T follicular helper cell (primary cell): ENCODE measurements around the gene SLC12A8.

Experiments
- DNase-seq: peaks from one replicate; pipeline ENCODE4 v3.0.0-alpha.2; 2020; ENCODE audit warnings: low read depth

Gene SLC12A8

DNA sequence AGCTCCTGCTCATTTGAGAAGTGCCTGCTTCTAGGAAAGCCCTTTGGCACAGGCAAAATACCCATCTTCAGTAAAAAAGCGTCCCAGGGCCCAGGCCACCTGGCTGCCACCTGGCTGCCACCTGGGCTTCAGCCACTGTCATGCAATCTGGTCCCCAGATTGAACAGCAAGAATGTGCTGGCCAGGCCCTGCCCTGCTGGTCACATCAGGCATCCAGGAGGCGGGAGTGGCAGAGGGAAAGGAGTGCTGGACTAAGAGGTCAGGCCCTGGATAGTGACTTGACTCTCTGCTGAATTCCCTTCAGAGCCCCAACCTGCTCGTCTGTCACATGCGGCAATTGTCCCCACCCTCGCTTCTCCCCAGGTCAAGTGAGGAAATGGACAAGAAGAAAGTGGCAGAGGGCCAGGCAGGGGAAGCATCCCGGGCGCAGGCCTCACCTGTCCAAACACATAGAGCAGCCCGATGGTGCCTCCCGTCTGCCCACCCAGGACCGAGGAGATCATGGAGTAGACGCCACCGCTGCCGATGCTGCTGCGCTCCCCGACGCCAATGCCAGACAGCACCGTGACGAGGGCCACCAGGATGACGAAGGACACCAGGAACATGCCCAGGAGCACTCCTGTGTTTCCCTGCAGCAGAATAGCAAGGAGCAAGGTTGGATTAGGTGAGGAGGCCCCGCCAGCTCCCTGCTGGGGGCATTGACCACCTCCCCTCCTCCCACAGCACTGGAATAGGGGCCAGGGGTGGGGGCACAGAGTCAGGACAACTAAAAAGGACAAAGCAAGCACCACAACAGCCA is 25.5 kb downstream of the SLC12A8 start:
- no peak for DNase-seq

DNA sequence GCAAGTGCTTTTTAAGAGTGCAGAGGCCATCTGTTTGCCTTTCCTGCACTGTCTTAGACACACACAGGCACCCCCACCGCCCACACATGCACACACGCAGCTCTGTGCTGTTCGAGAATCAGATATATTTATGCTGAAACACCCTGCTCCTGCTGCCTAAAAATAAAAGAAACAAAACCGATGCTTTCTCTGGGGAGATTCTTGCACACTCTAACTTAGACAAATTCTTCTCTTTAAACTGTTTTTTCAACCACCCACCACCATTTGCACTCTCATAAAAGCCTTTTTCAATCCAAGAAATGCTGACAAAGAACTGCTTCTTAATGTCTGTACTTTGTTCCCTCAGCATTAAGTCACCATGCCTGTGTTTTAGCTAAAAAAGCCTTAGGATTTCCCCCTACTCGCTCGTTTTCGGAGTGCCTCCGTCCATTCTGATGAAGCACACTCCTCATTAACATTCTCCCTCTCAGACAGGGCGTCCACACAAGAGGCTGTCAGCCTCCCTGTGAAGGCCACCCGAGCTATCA is 26.2 kb downstream of the SLC12A8 start:
- no peak for DNase-seq

DNA sequence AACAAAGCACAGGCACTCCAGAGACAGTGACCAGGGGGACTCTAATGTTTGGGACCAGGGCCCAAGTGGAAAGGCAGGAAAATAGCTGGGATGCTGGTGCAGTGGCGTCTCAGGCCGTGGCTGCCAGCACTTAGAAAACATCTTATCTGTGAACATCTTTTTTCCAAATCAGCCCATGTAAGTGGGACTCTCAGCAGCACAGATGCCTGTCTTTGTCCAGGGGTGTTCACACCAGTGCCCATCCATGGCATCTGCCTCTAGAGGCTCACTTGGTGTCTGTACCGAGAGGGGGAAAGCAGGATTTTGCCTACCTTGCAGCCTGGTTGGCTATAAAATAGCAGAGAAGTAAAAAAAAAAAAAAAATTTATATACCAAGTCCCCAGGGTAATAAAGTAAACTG is 26.7 kb downstream of the SLC12A8 start:
- no peak for DNase-seq

DNA sequence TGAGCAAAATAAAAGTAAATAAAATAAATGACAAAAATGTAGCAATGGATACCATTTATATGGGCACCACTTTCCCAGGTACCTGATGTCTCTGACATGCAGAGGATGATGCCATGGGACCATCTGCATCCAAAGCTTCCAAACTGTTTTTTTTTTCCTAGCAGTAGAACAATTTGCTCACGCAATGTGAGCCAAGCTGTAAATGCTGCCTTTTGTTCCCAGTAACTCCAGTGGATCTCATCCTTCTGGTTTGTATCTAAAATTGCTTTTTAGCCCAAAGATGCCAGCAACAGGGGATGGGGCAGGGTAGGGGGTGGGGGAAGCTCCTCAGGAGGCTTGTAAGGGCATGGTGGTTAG is 32.7 kb downstream of the SLC12A8 start:
- no peak for DNase-seq

DNA sequence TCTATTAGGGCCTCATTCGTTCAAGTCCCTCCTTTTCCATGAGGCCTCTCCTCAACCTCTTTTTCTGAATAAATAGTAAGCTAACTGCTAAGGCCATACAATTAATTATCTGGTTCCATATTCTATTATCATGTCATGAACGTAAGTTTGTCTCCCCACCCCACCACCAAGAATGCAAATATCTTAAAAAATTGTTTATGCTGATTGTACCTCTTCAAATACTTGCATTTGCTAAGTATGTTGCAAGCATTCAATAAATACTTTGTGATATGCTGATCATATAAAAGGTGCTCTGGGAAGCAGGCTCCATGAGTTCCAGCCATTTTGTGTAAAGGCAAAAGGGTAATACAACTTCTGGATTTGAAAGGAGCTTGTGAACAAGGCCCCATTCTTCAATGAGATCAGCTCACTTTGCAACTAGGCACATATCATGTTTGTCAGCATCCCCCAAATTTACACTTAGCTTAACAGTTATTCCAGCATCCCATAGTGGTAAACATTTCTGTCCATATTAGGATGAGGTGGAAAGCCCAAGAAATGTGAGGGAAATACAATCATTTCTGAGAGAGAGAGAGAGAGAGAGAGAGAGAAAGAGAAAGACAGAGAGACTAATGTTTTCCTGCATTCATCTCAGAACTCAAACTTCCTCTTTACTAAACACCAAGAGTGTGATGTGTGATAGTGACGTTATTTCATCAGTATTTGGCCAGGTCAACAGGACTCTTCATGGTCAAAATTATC is 33.2 kb downstream of the SLC12A8 start:
- no peak for DNase-seq

DNA sequence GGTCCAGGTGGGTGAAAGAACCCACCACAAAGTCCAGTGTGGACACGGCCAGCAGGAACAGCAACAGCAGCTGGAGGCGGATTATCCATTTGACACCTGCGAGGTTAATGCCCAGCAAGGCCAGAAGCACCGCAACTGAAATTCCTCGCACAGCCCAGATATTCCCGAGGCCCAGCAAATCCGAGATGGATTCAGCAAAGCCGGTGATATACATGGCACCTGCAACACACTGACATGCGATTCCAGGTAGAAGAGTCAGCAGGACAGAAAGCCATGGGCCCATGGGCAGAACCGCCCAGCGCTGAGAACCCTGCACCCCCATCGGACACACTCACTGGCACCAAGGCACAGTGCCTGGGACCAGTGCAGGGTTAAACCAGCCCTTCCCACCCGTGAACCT is 34.8 kb downstream of the SLC12A8 start:
- no peak for DNase-seq

DNA sequence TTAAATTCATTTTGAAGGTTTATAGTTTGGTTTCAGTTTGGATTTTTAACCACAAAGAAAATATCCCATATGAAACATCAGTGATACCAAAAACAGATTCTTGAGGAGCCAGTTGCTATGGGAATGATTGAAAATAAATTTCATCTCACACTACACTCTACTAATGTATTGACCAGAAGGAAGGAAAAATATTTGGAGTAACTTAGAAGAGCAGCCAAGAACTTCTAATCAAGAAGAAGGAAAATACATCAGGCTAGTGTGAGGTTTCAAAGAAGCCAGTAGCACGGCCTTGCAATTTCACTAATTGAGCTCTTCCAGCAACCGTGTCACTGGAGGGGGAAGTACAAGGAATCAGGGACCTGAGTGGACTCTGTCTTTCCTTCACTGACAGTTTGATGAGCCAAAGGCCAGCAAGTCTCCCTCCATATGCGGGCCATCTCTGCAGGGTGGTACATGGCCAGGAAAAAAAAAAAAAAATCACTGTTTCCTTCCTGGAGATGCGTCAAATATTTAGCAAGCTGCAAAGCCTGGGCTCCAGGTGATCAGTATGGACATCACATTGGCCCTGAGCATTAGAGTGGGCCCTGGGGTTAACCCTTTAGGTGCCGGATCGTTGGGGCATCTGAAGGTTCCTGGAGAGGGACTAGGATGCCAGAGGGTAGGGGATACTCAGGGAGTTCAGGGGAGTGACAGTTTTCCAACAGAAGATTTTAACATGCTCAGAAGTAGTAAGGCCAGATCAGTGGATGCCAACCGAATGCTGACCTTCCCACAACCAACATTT is 37.1 kb downstream of the SLC12A8 start:
- DNase-seq: no peak

DNA sequence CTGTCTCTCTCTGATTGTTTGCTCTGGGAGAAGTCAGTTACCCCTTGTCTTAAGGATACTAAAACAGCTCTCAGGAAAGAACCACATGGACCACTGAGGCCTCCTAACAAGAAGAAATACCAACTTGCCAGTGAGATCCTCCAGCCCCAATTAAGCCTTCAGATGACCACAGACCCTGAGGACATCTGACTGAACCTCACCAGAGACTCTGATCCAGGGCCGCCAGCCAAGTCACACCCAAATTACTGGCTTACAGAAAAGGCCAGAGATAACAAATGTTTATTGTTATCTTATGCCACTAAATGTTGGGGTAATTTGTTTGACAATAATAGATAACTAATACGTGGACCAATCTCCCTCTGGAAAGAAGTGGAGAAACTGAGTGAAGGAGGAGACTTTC is 40.2 kb downstream of the SLC12A8 start:
- DNase-seq: no peak

DNA sequence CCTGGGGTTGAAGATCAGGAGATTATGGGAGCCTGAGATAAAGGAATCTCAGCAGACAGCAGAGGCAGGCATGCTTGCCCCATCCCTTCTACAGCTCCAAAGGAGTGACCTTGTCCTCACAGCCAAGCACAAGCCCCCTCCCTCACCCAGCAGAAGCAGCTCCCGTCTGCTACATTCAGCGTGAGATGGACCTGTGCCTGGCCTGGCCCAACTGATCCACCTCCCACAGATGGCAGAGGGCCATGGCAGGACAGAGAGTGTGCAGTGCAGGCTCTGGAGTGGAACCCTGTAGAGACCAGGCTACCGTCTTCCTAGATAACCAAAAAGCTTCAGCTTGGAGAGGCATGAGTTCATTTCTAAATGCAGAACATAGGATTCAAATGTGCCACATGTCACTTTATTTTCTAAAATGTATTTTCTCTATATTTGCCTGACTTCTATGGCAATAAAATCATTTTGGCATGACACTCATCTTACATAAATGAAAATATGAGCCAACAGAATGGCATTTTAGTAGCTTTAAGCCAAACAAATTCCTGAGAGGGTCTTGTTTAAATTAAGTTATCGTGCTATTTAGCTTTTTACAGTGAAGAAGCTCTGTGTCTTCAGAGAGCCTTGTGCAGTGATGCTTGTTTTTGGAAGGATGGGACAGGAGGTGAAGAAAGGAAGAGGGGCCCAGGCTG is 43.7 kb downstream of the SLC12A8 start:
- no peak for DNase-seq

DNA sequence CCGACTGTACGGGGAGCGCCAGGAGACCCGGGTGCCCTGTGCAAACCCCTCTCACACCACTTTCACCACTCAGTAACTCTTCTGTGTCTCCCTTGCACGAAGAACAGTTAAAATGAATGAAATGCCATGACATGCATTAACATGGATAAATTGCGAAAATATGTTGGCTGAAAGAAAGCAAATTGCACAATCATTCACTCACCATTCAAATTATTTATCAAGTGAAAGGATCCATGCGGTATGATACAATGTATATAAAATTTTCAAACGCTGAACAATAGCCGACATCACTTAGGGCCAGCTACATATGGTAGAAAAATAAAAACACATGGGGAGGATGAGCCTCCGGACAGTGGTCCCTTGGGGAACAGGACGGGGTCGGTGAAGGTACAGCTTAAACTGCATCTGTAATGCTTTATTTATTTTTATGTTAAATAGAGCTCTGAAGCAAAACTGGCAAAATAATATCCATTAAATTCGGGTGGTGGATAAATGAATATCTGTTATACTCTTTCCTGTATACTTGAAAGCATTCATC is 45.9 kb downstream of the SLC12A8 start:
- DNase-seq: no peak

DNA sequence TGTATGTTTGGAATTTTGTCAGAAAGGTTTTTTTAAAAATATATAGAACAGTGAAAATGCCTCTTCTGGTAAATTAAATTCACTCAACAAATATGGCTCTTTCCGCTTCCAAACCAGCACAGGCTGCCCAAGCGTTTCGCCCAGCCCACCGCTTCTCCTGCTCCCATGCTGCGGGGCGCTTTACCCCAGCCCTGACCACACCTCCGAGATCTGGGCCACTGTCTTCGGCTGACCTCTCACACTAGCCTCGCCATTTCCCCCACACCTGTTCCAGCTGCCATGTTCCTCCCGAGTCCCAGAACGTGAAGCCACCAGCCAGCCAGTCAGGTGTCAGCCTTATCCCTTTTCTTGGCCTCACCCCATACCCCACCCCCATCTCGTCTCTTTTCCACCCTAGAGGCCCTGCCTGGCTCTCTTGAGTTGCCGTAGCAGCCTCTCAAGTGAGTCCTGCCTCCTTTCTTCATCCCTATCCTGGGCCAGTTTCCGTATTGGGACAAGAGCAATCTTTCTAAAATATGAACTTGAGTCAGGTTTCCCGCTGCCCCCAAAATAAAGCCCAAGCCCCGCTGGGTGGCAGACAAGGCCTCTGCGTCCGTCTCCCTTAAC is 46.5 kb downstream of the SLC12A8 start:
- DNase-seq: no peak

DNA sequence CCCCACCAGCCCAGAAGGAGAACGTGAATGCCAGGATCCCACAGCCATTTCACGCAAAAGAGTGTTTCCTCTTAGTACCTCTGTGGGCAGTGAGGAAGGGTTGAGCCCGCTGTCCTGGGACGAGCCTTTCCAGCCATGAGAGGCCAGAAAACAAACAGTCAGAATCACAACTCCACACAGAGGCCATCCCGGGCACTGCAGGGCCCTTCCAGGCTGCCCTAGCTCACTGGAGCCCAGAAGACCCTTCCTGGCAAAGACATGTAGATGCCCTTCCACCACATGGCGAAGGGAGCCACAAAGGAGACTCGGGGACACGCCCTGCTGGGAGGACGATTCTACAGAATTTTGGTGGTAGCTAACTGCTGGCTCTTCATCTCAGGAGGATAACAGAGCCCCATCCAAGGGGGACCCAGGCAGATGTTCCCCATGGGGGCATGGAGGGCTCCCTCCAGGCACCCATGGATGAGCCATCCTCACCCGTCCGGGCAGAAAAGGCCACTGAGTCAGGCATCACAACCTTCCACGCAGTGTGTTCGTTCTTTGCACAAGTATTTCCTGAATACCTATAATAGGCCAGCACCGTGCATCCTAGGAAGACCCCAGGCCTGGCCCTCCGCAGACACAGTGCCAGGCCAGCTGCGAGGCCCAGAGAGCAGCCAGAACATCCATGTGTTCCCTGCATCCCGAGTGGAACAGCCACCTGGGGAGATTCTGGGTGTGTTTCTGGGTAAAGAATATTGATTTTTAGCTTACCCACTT is 47.2 kb downstream of the SLC12A8 start:
- no peak for DNase-seq

DNA sequence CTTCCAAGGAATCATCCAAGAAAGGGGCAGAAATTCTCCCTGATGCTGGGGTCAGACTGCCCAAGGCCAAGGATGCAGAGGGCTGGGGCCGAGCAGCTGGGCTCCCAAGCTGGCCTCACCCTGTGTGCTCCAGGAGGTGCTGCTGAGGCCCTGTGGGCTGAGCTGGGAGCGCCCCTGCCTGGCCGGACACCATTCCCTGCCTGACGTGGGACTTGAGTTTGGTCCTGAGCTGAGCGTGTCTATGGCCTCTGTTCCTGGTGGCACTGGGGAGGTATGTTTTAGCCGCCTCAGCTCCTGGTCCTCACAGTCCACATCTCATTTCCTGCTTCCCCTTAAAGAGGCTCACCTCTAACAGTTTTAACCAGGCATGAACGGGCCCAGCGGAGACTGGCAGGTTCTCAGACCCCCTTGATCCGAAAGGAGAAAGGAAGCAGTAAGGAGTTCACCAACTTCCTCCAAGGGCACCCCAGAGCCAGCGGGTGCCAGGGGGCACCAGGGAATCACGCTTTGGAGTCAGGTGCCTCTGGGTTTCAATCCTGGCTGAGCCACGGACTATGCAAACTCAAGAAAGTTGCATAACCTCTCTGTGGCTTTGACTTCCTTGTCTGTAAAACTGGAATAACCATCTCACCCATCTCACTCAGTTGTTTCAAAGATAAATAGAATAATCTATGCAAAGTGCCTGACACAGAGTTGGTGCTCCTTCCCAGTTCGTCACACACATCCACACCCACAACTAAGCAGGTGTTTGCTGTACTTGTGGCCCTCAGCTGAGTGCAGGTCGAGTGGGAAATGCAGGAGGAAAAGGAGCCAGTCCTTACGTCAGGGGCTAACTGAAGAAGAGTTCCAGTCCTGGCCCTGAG is 48.6 kb downstream of the SLC12A8 start:
- no peak for DNase-seq

DNA sequence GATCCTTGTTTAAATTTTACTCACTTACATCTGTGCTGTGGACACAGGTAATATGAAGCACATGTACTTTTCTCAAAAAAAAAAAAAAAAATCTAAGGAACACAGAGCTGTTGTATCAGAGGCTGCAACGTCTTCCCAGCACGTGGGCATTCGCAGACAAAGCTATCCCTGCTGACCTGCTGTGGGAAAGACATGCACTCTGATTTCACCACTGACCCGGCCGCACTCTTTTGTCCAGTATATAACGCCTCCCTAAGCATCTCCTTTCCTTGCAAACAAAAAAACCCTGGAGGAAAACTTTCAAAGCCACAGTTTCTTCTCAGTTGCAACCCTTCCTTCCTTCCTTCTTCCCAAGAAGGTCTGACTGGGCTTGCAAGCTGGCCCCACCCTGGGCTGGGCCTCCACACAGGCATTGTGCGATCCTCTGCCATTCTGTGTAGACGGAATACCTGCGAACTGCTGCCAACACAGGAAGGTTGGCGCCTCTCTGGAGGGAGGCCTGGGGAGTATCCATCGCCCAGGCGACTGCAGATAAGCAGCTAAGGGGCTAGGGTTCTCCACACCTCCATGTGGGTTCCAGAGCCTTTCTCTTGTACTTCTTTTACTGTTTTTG is 50.8 kb downstream of the SLC12A8 start:
- no peak for DNase-seq

DNA sequence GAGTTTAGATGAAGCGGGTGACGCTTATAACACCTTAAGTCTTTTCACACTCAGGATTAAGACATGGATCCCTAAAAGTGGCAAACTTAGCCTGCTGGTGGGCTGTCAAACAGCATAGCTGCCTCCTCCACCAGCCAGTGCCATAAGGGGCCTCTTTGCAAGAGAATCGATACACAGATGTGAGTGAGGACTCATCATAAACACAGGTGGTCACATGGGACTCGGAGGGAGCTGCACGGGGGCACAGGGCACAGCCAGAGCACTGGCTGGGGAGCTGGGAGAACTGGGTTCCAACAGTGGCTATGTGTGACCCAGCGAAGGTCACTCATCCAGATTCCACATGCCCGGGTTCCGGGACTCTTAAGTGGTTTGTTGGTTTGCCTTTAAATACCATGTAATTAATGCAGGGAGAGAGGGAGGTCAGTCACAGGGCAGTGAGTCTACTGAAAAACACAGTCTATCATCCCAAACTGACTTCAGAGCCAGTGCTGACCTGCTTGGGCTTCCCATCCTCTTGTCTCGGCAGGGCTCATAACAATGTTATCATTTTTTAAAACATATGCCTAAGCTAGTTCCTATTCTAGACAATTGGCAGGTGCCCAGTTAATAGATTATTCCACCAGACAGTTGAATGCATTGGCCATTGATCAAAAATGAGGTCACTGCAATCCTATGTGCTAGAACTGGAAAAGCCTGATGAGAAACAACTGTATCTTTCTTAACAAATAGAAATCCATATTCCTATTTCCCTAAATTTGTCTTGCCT is 51.8 kb downstream of the SLC12A8 start:
- DNase-seq: no peak

DNA sequence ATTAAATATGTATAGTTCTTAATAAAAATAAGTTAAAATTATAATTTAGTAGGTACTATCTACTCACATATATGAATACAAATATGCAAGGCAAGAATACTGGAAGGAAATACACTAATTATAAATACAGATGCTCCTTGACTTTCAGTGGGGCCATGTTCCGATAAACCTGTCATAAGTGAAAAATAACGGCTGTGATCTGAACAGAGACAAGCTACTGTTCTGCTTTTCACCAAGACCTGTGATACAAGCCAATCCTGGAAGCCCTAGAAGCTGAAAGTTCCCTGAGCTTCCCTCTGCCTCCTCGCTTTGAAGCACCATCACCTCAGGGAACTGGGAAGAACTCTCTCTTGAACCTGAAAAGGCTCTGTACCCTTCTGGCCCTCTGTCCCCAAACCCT is 55.4 kb downstream of the SLC12A8 start:
- DNase-seq: no peak

DNA sequence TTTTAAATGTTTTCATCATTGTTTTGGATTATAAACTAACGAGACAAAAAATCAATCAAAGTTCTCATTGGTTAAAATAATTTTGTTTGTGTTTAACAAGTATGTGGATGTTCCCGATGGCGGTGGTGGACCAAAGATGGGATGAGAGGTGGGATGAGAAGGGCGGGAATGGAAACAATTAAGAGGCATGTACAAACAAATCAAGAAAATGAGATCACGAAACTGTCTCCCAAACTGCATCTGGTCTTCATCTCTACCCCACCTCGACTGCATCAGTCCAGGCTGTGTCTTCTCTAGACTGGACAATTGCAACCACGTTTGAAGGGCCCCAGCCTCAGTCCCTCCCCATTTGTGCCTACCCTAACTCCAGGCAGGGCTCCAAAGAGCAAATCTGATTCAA is 56.1 kb downstream of the SLC12A8 start:
- DNase-seq: no peak

DNA sequence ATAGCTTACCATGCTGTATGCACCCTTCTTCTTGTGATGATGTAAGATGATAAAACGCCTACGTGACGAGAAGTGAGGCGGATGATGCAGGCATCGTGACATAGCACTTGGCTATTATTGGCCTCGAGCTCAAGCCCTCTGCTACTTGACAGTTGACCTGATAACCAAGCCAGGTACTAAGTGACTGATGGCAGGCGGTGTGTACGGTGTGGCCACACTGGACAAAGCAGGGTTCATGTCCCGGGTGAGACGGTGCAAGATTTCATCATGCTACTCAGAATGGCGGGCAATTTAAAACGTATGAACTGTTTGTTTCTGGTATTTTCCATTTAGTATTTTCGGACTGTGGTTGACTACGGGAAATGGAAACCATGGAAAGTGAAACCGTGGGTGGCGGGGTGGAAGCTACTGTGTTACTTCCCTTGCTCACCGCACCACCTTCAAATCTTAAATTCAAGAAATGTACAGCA is 57.7 kb downstream of the SLC12A8 start:
- DNase-seq: no peak
